CD14-positive monocyte (primary cell): Measurements from ENCODE around the gene CRAMP1. TPM values are rescaled to one million over a fixed set of nuclear protein-coding genes. Genes with fewer than 3 reads are reported as not detected.

ENCODE experiments used
- DNase-seq, 3 donors: peaks; one replicate each; pipeline ENCODE4 v3.0.0-alpha.2; 2011 to 2022
- H2AFZ ChIP-seq: 2 replicates; pipeline ENCODE4 v1.6.0; 2012; ENCODE audit warnings: mild to moderate bottlenecking, low read depth, low read length, inconsistent platforms; ENCODE audit not compliant: insufficient read depth, poor library complexity, severe bottlenecking
- H3K27ac ChIP-seq, 2 donors: 1 replicate in 1 of 2; 2 replicates in 1 of 2; pipeline ENCODE4 v1.5.1; 2012 to 2013; ENCODE audit warnings: low read length in 2 of 2, control low read depth in 1 of 2, inconsistent platforms in 1 of 2, low read depth in 1 of 2, mild to moderate bottlenecking in 1 of 2
- H3K27me3 ChIP-seq, 2 donors: one replicate each; pipeline versions ENCODE4 v1.6.0 to v1.6.1; 2011 to 2013; ENCODE audit warnings: low read length in 2 of 2; ENCODE audit not compliant: control insufficient read depth in 2 of 2, insufficient read depth in 2 of 2
- H3K36me3 ChIP-seq, 2 donors: replicated peaks in 1 of 2; 1 replicate in 1 of 2; 2 replicates in 1 of 2; pipeline versions ENCODE4 v1.5.1 to v1.6.1; 2012 to 2013; ENCODE audit warnings: low read length in 2 of 2, control low read depth in 1 of 2, inconsistent platforms in 1 of 2, mild to moderate bottlenecking in 1 of 2; ENCODE audit not compliant: insufficient read depth in 2 of 2, control insufficient read depth in 1 of 2
- H3K4me1 ChIP-seq, 2 donors: 1 replicate in 1 of 2; 2 replicates in 1 of 2; pipeline versions ENCODE4 v1.5.1 to v1.6.1; 2012 to 2013; ENCODE audit warnings: low read length in 2 of 2, control low read depth in 1 of 2, inconsistent platforms in 1 of 2, mild to moderate bottlenecking in 1 of 2, moderate library complexity in 1 of 2; ENCODE audit not compliant: insufficient read depth in 2 of 2, control insufficient read depth in 1 of 2
- H3K4me2 ChIP-seq: replicated peaks from 2 replicates; pipeline ENCODE3; 2012; ENCODE audit warnings: low read length, moderate library complexity, mild to moderate bottlenecking; ENCODE audit not compliant: poor library complexity, severe bottlenecking; ENCODE audit errors: extremely low read depth
- H3K4me3 ChIP-seq, 3 experiments: fragments of 200-600 bp in 1 of 3; sonication (generic) in 1 of 3; replicated peaks in 1 of 3; 1 replicate in 2 of 3; 2 replicates in 1 of 3; pipeline ENCODE4 v1.5.1; 2011 to 2013; ENCODE audit warnings: low read length in 3 of 3, mild to moderate bottlenecking in 3 of 3, control low read depth in 2 of 3, low read depth in 2 of 3, inconsistent platforms in 1 of 3, moderate library complexity in 1 of 3
- H3K79me2 ChIP-seq: 2 replicates; pipeline ENCODE4 v1.6.0; 2012; ENCODE audit warnings: mild to moderate bottlenecking, control low read depth, inconsistent platforms, low read length, moderate library complexity; ENCODE audit not compliant: insufficient read depth
- H3K9ac ChIP-seq: 2 replicates; pipeline ENCODE4 v1.6.0; 2017; ENCODE audit warnings: low read length, mild to moderate bottlenecking; ENCODE audit not compliant: insufficient read depth, poor library complexity, severe bottlenecking
- H3K9me3 ChIP-seq, 2 donors: replicated peaks in 1 of 2; 1 replicate in 1 of 2; 2 replicates in 1 of 2; pipeline versions ENCODE4 v1.5.1 to v1.6.1; 2012 to 2013; ENCODE audit warnings: low read length in 2 of 2, control low read depth in 1 of 2; ENCODE audit not compliant: control insufficient read depth in 1 of 2, insufficient read depth in 1 of 2
- H4K20me1 ChIP-seq: 2 replicates; pipeline ENCODE4 v1.6.0; 2012; ENCODE audit warnings: mild to moderate bottlenecking, low read length, control low read depth, moderate library complexity; ENCODE audit not compliant: insufficient read depth
- H3K27ac Mint-ChIP-seq, 7 donors: one replicate each; pipeline ENCODE4 v1.8.0; 2020; ENCODE audit warnings: mild to moderate bottlenecking in 7 of 7, mixed read lengths in 7 of 7, moderate library complexity in 6 of 7, inconsistent platforms in 2 of 7
- H3K27me3 Mint-ChIP-seq, 3 donors: one replicate each; pipeline ENCODE4 v1.8.0; 2021 to 2022; ENCODE audit warnings: low read depth in 3 of 3, mild to moderate bottlenecking in 3 of 3, mixed read lengths in 3 of 3, moderate library complexity in 3 of 3, inconsistent platforms in 1 of 3
- H3K36me3 Mint-ChIP-seq, 2 donors: one replicate each; pipeline ENCODE4 v1.8.0; 2020; ENCODE audit warnings: mixed read lengths in 2 of 2, inconsistent platforms in 1 of 2, mild to moderate bottlenecking in 1 of 2
- H3K4me1 Mint-ChIP-seq: one replicate; pipeline ENCODE4 v1.8.0; 2020; ENCODE audit warnings: mild to moderate bottlenecking, mixed read lengths
- H3K4me3 Mint-ChIP-seq, 2 donors: one replicate each; pipeline ENCODE4 v1.8.0; 2020; ENCODE audit warnings: mild to moderate bottlenecking in 2 of 2, mixed read lengths in 2 of 2, moderate library complexity in 1 of 2
- H3K9me3 Mint-ChIP-seq, 7 donors: one replicate each; pipeline ENCODE4 v1.8.0; 2020 to 2022; ENCODE audit warnings: mixed read lengths in 7 of 7, mild to moderate bottlenecking in 6 of 7, moderate library complexity in 6 of 7, inconsistent platforms in 2 of 7
- CTCF ChIP-seq: fragments of 200-600 bp; IDR thresholded peaks from one replicate; pipeline ENCODE4 v1.8.0; 2022; ENCODE audit warnings: antibody characterized with exemption, mild to moderate bottlenecking
- WGBS: methylation state at CpG from one replicate; pipeline ENCODE4 v1.1.5; 2013; ENCODE audit warnings: missing lambda C conversion rate; ENCODE audit not compliant: insufficient coverage; 5-methylcytosine and 5-hydroxymethylcytosine counted together
- intact Hi-C, 2 donors: fragments of 100-400 bp; cut with micrococcal nuclease; formaldehyde crosslinking; loops; one replicate each; pipeline versions ENCODE4 v1.15.0 to v1.15.1; 2023
- polyA plus RNA-seq, 3 donors: library from polyadenylated mRNA; depleted of rRNA in 1 of 3; unstranded in 2 of 3; stranded (reverse) in 1 of 3; fragments of 300-500 nt in 2 of 3; fragments of >200 nt in 1 of 3; fragmentation: Illumina TruSeq in 2 of 3; gene quantifications; 1 replicate in 2 of 3; 2 replicates in 1 of 3; pipeline ENCODE4 v1.2.3, GENCODE V29; 2012 to 2021

Gene CRAMP1
- polyA plus RNA-seq, 3 donors, result 0.46 to 12.3 (median 1.0) TPM

DNA sequence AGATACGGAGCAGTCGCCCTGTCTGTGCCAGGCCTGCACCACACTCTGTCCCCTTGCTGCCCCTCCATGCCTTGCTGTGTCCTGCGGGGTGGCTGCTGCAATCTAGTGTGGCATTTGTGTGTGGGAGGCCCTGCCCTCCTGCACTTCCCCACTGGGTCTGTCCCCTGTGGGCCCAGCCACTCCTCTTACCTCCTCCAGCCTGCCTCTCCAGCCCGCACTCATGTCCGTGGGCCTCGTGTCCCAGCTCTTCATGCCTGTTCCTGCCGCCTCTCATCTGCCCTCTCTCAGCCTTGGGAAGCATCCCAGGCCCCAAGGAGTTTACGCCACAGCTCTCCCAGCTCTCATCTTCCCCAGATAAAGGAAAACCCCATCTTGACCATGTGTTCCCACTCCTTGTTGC lies 26.6 kb downstream of the CRAMP1 start:
- H3K36me3 Mint-ChIP-seq, result peaks cover 80 to 92% of the 10 kb centered on the region in 2 donors
- WGBS, result 96% methylated on average over 4 of the region's 8 CpGs
- no peaks in the 10 kb centered on the region for H3K9me3 ChIP-seq
- no peak overlapping the region for H3K4me2 ChIP-seq
- no peak overlapping the region for H3K27ac ChIP-seq
- H3K4me1 ChIP-seq, result no peaks in the 10 kb centered on the region
- H3K9ac ChIP-seq, result no peak overlapping the region
- no peak overlapping the region for H2AFZ ChIP-seq
- DNase-seq, result no peak
- H4K20me1 ChIP-seq, result peaks cover 16% of the 10 kb centered on the region
- TF ChIP-seq CTCF, result no peak
- H3K36me3 ChIP-seq, result peaks cover 89 to 98% of the 10 kb centered on the region in 2 donors
- H3K4me3 Mint-ChIP-seq, result no peak overlapping the region
- H3K4me3 ChIP-seq, result no peak overlapping the region
- H3K4me1 Mint-ChIP-seq, result no peaks in the 10 kb centered on the region
- no peaks in the 10 kb centered on the region for H3K9me3 Mint-ChIP-seq
- H3K27me3 Mint-ChIP-seq, result peaks cover 0 to 2% (median under 1%) of the 10 kb centered on the region in 3 donors
- H3K27me3 ChIP-seq, result no peaks in the 10 kb centered on the region
- intact Hi-C loops, result no loop called here
- H3K27ac Mint-ChIP-seq, result no peak overlapping the region
- H3K79me2 ChIP-seq, result peaks cover 5% of the 10 kb centered on the region

GRCh38 chr16:1639282-1639681 lies 27.1 kb downstream of the CRAMP1 start:
- intact Hi-C loops, result no loop called here
- Histone ChIP-seq H3K36me3 (peaks cover 88 to 98% of the 10 kb centered on the region in 2 donors), H3K27me3 (no peaks in the 10 kb centered on the region), H3K79me2 (peaks cover 3% of the 10 kb centered on the region), H3K9ac (no peak overlapping the region), H3K4me1 (no peaks in the 10 kb centered on the region), H3K4me2 (no peak overlapping the region), H3K9me3 (no peaks in the 10 kb centered on the region), H2AFZ (no peak overlapping the region), H4K20me1 (peaks cover 16% of the 10 kb centered on the region), H3K4me3 (no peak overlapping the region), H3K27ac (no peak overlapping the region)
- TF ChIP-seq CTCF, result no peak
- Mint-ChIP-seq H3K27ac (no peak overlapping the region), H3K9me3 (no peaks in the 10 kb centered on the region), H3K4me1 (peaks cover 1% of the 10 kb centered on the region), H3K4me3 (no peak overlapping the region), H3K27me3 (peaks cover 0 to 2% (median 2%) of the 10 kb centered on the region in 3 donors), H3K36me3 (peaks cover 80 to 92% of the 10 kb centered on the region in 2 donors)
- no peak for DNase-seq
- no CpG with 5 or more reads among the region's 2 CpGs for WGBS
